HG03432 (cell line): ENCODE measurements around the gene PROCA1.

Experiments used
- ATAC-seq: cut with Tn5 transposase; IDR thresholded peaks from one replicate; pipeline ENCODE4 v1.9.1; 2021; ENCODE audit warnings: mild to moderate bottlenecking, moderate library complexity; ENCODE audit not compliant: unreplicated experiment

Gene PROCA1

GRCh38 chr17:28710861-28711722, 596 bp downstream of the PROCA1 start:
- ATAC-seq, result peak; percentile 88

- no peak for ATAC-seq
These were observed 4.4 kb downstream of the PROCA1 start for GRCh38 chr17:28707339-28707720.

- ATAC-seq, result no peak
These were observed 5.0 kb downstream of the PROCA1 start for GRCh38 chr17:28706471-28707338.

- no peak for ATAC-seq
These were observed 5.9 kb downstream of the PROCA1 start for GRCh38 chr17:28705728-28706334.

GRCh38 chr17:28705074-28705659, 6.5 kb downstream of the PROCA1 start:
- no peak for ATAC-seq

GRCh38 chr17:28704219-28704858, 7.3 kb downstream of the PROCA1 start:
- ATAC-seq, result no peak

- no peak for ATAC-seq
These were observed 8.0 kb downstream of the PROCA1 start for GRCh38 chr17:28703552-28704218.

GRCh38 chr17:28702752-28703150, 8.9 kb downstream of the PROCA1 start:
- ATAC-seq, result no peak

GRCh38 chr17:28702026-28702751, 9.5 kb downstream of the PROCA1 start:
- no peak for ATAC-seq

GRCh38 chr17:28700830-28701492, 10.7 kb downstream of the PROCA1 start:
- no peak for ATAC-seq

- no peak for ATAC-seq
These were observed 11.4 kb downstream of the PROCA1 start for GRCh38 chr17:28700278-28700677.

GRCh38 chr17:28698253-28698941, 13.3 kb downstream of the PROCA1 start:
- ATAC-seq, result no peak

GRCh38 chr17:28693869-28694268, 17.8 kb downstream of the PROCA1 start:
- no peak for ATAC-seq

- no peak for ATAC-seq
These were observed 22.7 kb downstream of the PROCA1 start for GRCh38 chr17:28689011-28689410.

- ATAC-seq, result no peak
These were observed 23.2 kb downstream of the PROCA1 start for GRCh38 chr17:28688481-28688880.

GRCh38 chr17:28686296-28686695, 25.4 kb downstream of the PROCA1 start:
- ATAC-seq, result no peak

- no peak for ATAC-seq
These were observed 26.3 kb downstream of the PROCA1 start for GRCh38 chr17:28685366-28685765.

GRCh38 chr17:28684963-28685362, 26.7 kb downstream of the PROCA1 start:
- no peak for ATAC-seq
